ENCODE measurements around the gene CDH4. TPM values are rescaled to one million over a fixed set of nuclear protein-coding genes. Genes with fewer than 3 reads are reported as not detected.

Gene CDH4
- polyA plus RNA-seq, 1 donor (not counting 4 experiments of a cell fraction or from before 2014, with no cell fraction given): 2.2 TPM

GRCh38 chr20:61555566-61555965 is 303.5 kb downstream of the CDH4 start:
- dilution Hi-C loops (cut with MboI; ENCODE audit: extremely low pct_ligation_motif_present, low sequenced_read_pairs): no loop called here

GRCh38 chr20:61556111-61556510 is 304.1 kb downstream of the CDH4 start:
- peak; percentile 50 for DNase-seq (ENCODE audit: low read depth, low spot score)
- Histone ChIP-seq H2AFZ (ENCODE audit: control insufficient read depth, low read length) (no peak overlapping the region), H3K4me2 (ENCODE audit: control insufficient read depth, extremely low read depth, insufficient read depth, low read depth, low read length) (peak overlapping the region; percentile 30), H3K79me2 (ENCODE audit: control insufficient read depth, insufficient read depth, low read length) (no peaks in the 10 kb centered on the region), H3K4me1 (ENCODE audit: control insufficient read depth, extremely low read depth, insufficient read depth, low read length) (peaks cover 19% of the 10 kb centered on the region), H3K27ac (ENCODE audit: control insufficient read depth, insufficient read depth, low read length) (no peak overlapping the region), H3K9me1 (ENCODE audit: control insufficient read depth, extremely low read depth, insufficient read depth, low read length) (peaks cover 7% of the 10 kb centered on the region), H3K9ac (ENCODE audit: control insufficient read depth, extremely low read depth, insufficient read depth, low read length) (no peak overlapping the region), H3K9me3 (ENCODE audit: control insufficient read depth, low read depth, low read length) (no peaks in the 10 kb centered on the region), H3K27me3 (ENCODE audit: control insufficient read depth, extremely low read depth, insufficient read depth, low read length) (no peaks in the 10 kb centered on the region), H3K36me3 (ENCODE audit: control insufficient read depth in 2 of 2, extremely low read depth in 1 of 2, insufficient read depth in 2 of 2, low read length in 2 of 2) (no peaks in the 10 kb centered on the region), H4K20me1 (ENCODE audit: control insufficient read depth, extremely low read depth, insufficient read depth, low read length) (peaks cover 6% of the 10 kb centered on the region), H3K4me3 (ENCODE audit: control insufficient read depth in 2 of 3, extremely low read depth in 1 of 3, insufficient read depth in 2 of 3, low read depth in 1 of 3, low read length in 3 of 3) (no peak overlapping the region)
- dilution Hi-C loops (cut with MboI; ENCODE audit: extremely low pct_ligation_motif_present, low sequenced_read_pairs): no loop called here
- no peak for TF ChIP-seq CTCF (optimal IDR thresholded peaks at IDR 0.05 in 1 of 3, IDR thresholded peaks at IDR 0.05 in 1 of 3, conservative IDR thresholded peaks at IDR 0.05 in 1 of 3; ENCODE audit: extremely low read depth in 1 of 3, insufficient read depth in 2 of 3, low read length in 3 of 3)
- TF ChIP-seq EZH2 (IDR thresholded peaks at IDR 0.05; ENCODE audit: low read length): no peak
- FAIRE-seq: peak; percentile 99

More at GRCh38 chr20:61555566-61555965, 303.5 kb downstream of the CDH4 start:
- Histone ChIP-seq H3K9me3 (ENCODE audit: control insufficient read depth, low read depth, low read length) (no peaks in the 10 kb centered on the region), H3K79me2 (ENCODE audit: control insufficient read depth, insufficient read depth, low read length) (no peaks in the 10 kb centered on the region), H3K4me2 (ENCODE audit: control insufficient read depth, extremely low read depth, insufficient read depth, low read depth, low read length) (peak overlapping the region; percentile 30), H4K20me1 (ENCODE audit: control insufficient read depth, extremely low read depth, insufficient read depth, low read length) (peaks cover 6% of the 10 kb centered on the region), H3K27me3 (ENCODE audit: control insufficient read depth, extremely low read depth, insufficient read depth, low read length) (no peaks in the 10 kb centered on the region), H3K27ac (ENCODE audit: control insufficient read depth, insufficient read depth, low read length) (no peak overlapping the region), H3K36me3 (ENCODE audit: control insufficient read depth in 2 of 2, extremely low read depth in 1 of 2, insufficient read depth in 2 of 2, low read length in 2 of 2) (no peaks in the 10 kb centered on the region), H2AFZ (ENCODE audit: control insufficient read depth, low read length) (no peak overlapping the region), H3K9me1 (ENCODE audit: control insufficient read depth, extremely low read depth, insufficient read depth, low read length) (peaks cover 7% of the 10 kb centered on the region), H3K9ac (ENCODE audit: control insufficient read depth, extremely low read depth, insufficient read depth, low read length) (no peak overlapping the region), H3K4me1 (ENCODE audit: control insufficient read depth, extremely low read depth, insufficient read depth, low read length) (peaks cover 19% of the 10 kb centered on the region), H3K4me3 (ENCODE audit: control insufficient read depth in 2 of 3, extremely low read depth in 1 of 3, insufficient read depth in 2 of 3, low read depth in 1 of 3, low read length in 3 of 3) (no peak overlapping the region)
- FAIRE-seq (peak; percentile 32), DNase-seq (ENCODE audit: low read depth, low spot score) (no peak)
- no peak for TF ChIP-seq CTCF (optimal IDR thresholded peaks at IDR 0.05 in 1 of 3, IDR thresholded peaks at IDR 0.05 in 1 of 3, conservative IDR thresholded peaks at IDR 0.05 in 1 of 3; ENCODE audit: extremely low read depth in 1 of 3, insufficient read depth in 2 of 3, low read length in 3 of 3)
- no peak for TF ChIP-seq EZH2 (IDR thresholded peaks at IDR 0.05; ENCODE audit: low read length)

All from keratinocyte (primary cell).